ENCODE data around the gene MS4A12. TPM values are rescaled to one million over a fixed set of nuclear protein-coding genes. Genes with fewer than 3 reads are reported as not detected.
"Not testable (repeated sequence)": the region's sequence is repeated elsewhere in the genome, so short reads cannot be mapped to it uniquely, and the experiment has no call there.

The MS4A12 gene
- total and polyA plus RNA-seq, 10 donors, result 0.10 TPM; not detected in 9

DNA sequence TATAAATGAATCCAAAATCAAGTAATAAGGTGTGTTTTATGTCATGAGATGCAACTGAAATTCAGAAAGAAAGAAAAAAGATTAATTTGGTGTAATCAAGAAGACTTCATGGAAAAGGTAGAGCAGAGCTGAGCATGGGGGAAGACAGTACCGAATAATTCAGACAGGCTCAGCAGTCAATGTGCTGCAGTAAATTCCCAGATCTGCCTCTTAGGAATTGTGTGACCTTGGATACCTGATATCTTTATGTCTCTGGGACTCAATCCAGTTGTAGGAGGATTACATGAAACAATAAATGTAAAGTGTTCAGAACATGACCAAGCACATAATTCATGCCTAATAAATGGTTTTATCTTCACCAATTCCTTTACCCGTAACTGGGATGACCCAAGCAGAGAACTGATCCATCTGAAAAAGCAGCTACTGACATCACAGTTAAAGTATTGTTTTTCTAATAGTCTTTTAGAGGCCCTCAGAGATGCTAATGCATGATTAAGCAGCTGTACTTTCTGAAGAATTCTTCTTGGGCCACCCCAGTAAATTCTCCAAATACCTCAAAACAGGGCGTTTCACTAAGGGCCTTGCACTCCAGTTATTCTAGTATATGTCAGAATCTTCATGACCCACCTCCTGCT is 7.8 kb downstream of the MS4A12 start:
- H3K4me1 ChIP-seq, result peaks cover 0 to 26% (median 4%) of the 10 kb centered on the region in 6 donors

GRCh38 chr11:60502221-60502775 is 9.7 kb downstream of the MS4A12 start:
- Histone ChIP-seq H3K27me3 (replicated peaks in 1 of 7) (no peaks in the 10 kb centered on the region), H3K27ac (no peak overlapping the region), H3K9me3 (no peaks in the 10 kb centered on the region), H3K4me1 (peaks cover 0 to 26% (median 4%) of the 10 kb centered on the region in 6 donors), H3K36me3 (no peaks in the 10 kb centered on the region), H3K4me3 (no peak overlapping the region)
- intact Hi-C loops (cut with DNase I; ENCODE audit: low total_unique reads), result no loop called here
- no peak for DNase-seq
- TF ChIP-seq POLR2AphosphoS5 (IDR thresholded peaks at IDR 0.05), result no peak
- no peak for TF ChIP-seq POLR2A (IDR thresholded peaks at IDR 0.05)
- no peak for TF ChIP-seq CTCF (IDR thresholded peaks at IDR 0.05 in 8 of 11, conservative IDR thresholded peaks at IDR 0.05 in 3 of 11)
- WGBS, 5 donors, result 51 to 65% (median 58%) methylated on average over 3 of the region's 3 CpGs

More for the DNA sequence above, 7.8 kb downstream of the MS4A12 start:
- H3K9me3 ChIP-seq, result no peaks in the 10 kb centered on the region
- 76 to 86% (median 83%) methylated on average over 3 of the region's 3 CpGs for WGBS, 5 donors
- no peaks in the 10 kb centered on the region for H3K36me3 ChIP-seq
- H3K27me3 ChIP-seq (replicated peaks in 1 of 7), result no peaks in the 10 kb centered on the region
- no peak overlapping the region for H3K4me3 ChIP-seq
- TF ChIP-seq CTCF (IDR thresholded peaks at IDR 0.05 in 8 of 11, conservative IDR thresholded peaks at IDR 0.05 in 3 of 11) (no peak), POLR2AphosphoS5 (IDR thresholded peaks at IDR 0.05) (no peak), POLR2A (IDR thresholded peaks at IDR 0.05) (no peak)
- intact Hi-C loops (cut with DNase I; ENCODE audit: low total_unique reads), result no loop called here
- no peak for DNase-seq
- no peak overlapping the region for H3K27ac ChIP-seq

DNA sequence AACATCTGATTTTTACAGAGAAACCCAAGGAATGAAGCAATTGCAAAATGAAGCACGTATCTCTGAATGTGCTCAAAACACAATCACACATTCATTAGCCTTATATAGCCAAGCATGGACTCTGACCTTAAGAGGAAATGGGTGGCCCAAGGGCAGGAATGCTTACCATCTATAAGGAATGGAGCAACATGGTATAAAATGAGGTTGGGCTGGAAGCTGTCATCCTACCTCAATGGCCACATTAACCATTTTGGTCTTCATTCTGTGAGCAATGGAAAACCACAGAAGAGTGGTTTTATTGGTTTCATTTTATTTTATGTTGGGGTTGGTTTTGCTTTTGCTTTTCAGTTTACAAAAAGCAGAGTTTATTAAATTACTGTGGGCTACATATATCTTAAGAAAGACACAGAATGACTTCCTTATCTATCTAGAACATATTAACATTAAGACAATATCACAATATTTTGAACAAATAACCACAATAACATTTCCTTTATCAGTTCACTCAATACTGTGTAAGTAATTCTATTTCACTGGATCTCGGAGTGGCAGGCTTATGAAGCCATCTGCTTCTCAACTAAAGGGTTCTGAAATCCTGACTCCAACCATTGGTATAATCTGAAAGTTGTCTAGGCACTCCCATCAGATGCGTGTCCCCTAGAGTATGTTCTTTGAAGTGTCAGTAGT is 11.8 kb downstream of the MS4A12 start:
- H3K36me3 ChIP-seq, result no peaks in the 10 kb centered on the region
- WGBS, 5 donors, result 73 to 86% (median 81%) methylated on average over 3 of the region's 3 CpGs

DNA sequence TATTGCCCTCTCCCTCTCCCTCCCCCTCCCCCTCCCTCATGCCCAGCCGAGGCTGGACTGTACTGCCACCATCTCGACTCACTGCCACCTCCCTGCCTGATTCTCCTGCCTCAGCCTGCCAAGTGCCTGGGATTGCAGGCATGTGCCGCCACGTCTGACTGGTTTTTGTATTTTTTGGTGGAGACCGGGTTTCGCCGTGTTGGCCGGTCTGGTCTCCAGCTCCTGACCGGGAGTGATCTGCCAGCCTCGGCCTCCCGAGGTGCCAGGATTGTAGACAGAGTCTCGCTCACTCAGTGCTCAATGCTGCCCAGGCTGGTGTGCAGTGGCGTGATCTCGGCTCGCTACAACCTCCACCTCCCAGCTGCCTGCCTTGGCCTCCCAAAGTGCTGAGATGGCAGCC is 17.0 kb downstream of the MS4A12 start:
- H3K27ac ChIP-seq; H3K4me1 ChIP-seq; DNase-seq; H3K27me3 ChIP-seq (replicated peaks in 1 of 7); H3K4me3 ChIP-seq; H3K9me3 ChIP-seq; intact Hi-C loops (cut with DNase I; ENCODE audit: low total_unique reads); H3K36me3 ChIP-seq: not testable (repeated sequence)
- WGBS, 5 donors, result 75 to 84% (median 81%) methylated on average over 9 to 15 of the region's 15 CpGs

More for the DNA sequence above, 11.8 kb downstream of the MS4A12 start:
- no peak overlapping the region for H3K4me3 ChIP-seq
- no peaks in the 10 kb centered on the region for H3K9me3 ChIP-seq
- no peak for TF ChIP-seq POLR2A (IDR thresholded peaks at IDR 0.05)
- no peak for TF ChIP-seq POLR2AphosphoS5 (IDR thresholded peaks at IDR 0.05)
- no peak for TF ChIP-seq CTCF (IDR thresholded peaks at IDR 0.05 in 8 of 11, conservative IDR thresholded peaks at IDR 0.05 in 3 of 11)
- no peaks in the 10 kb centered on the region for H3K27me3 ChIP-seq (replicated peaks in 1 of 7)
- intact Hi-C loops (cut with DNase I; ENCODE audit: low total_unique reads), result no loop called here
- no peak for DNase-seq
- peaks cover 0 to 9% (median 0%) of the 10 kb centered on the region in 6 donors for H3K4me1 ChIP-seq
- H3K27ac ChIP-seq, result no peak overlapping the region

GRCh38 chr11:60510209-60510608 is 17.6 kb downstream of the MS4A12 start:
- DNase-seq; H3K27ac ChIP-seq; H3K36me3 ChIP-seq; H3K4me3 ChIP-seq; H3K9me3 ChIP-seq; H3K27me3 ChIP-seq (replicated peaks in 1 of 7); H3K4me1 ChIP-seq; intact Hi-C loops (cut with DNase I; ENCODE audit: low total_unique reads): not testable (repeated sequence)
- 85 to 100% (median 93%) methylated on average over 3 to 28 of the region's 28 CpGs for WGBS, 5 donors
